Adipocyte (in vitro differentiated cells): ENCODE results near the gene SPDEF.

Experiments used
- DNase-seq: peaks from one replicate; pipeline ENCODE4 v3.0.0-alpha.2; 2015; ENCODE audit warnings: low read depth
- H3K27me3 ChIP-seq: replicated peaks from 2 replicates; pipeline ENCODE4 v1.7.0; 2013; ENCODE audit warnings: mild to moderate bottlenecking, low read length, moderate library complexity; ENCODE audit not compliant: control insufficient read depth, insufficient read depth
- H3K36me3 ChIP-seq: 2 replicates; pipeline ENCODE4 v1.7.0; 2013; ENCODE audit warnings: low read length, mild to moderate bottlenecking, moderate library complexity; ENCODE audit not compliant: control insufficient read depth, insufficient read depth, severe bottlenecking
- H3K4me1 ChIP-seq: 2 replicates; pipeline ENCODE4 v1.7.0; 2013; ENCODE audit warnings: mild to moderate bottlenecking, low read length, moderate library complexity; ENCODE audit not compliant: control insufficient read depth, insufficient read depth
- H3K4me3 ChIP-seq: 2 replicates; pipeline ENCODE4 v1.7.0; 2013; ENCODE audit warnings: mild to moderate bottlenecking, low read length, moderate library complexity
- H3K9ac ChIP-seq: 2 replicates; pipeline ENCODE4 v1.7.0; 2013; ENCODE audit warnings: mild to moderate bottlenecking, low read length, moderate library complexity
- H3K9me3 ChIP-seq: 2 replicates; pipeline ENCODE4 v1.7.0; 2013; ENCODE audit warnings: mild to moderate bottlenecking, low read length, moderate library complexity; ENCODE audit not compliant: control insufficient read depth

Gene SPDEF

DNA sequence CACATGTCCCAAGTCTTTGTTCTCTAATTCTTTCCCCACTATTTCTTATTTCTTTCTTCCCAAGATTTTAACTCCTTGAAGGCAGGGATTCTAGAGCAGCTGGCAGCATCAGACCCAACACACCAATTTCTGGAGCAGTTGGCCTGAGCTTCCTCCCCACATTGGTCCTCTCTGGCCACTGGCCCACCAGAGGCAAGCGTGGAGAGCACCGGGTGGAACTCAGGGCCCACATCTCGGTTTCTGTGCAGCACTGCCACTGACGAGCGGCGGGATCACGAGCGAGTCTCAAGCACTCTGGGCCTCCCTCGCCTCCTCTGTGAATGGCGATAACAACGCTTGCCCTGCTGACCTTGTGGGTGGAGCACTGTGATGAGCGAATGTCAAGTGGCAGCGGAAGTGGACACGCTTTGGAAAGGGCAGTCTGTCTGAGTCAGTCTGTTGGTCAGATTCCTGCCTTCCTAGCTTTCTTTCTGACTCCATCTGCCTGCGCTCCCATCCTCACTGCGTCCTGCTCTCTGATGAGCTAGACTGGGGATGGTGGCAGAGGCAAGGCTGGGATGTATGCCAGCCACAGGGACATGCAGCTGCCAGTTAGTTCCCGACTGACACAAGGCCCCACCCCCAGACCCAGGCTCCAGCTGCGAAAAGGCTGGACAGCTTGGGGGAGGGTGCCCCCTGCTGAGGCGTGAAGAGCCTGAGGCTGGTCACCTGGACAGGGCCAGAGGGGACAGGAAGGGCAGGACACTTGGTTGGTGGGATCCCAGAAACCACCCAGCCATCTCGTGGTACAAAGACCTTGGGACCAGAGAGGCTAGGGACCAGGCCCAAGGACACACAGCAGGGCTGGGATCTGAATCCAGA is 4.5 kb upstream of the SPDEF start:
- Histone ChIP-seq H3K36me3 (no peaks in the 10 kb centered on the region), H3K4me1 (no peaks in the 10 kb centered on the region), H3K4me3 (no peak overlapping the region), H3K27me3 (peaks cover 12% of the 10 kb centered on the region), H3K9me3 (peaks cover 10% of the 10 kb centered on the region), H3K9ac (no peak overlapping the region)
- DNase-seq = no peak

GRCh38 chr6:34559651-34560365 is 3.7 kb upstream of the SPDEF start:
- DNase-seq = no peak
- Histone ChIP-seq H3K36me3 (no peaks in the 10 kb centered on the region), H3K4me3 (no peak overlapping the region)

GRCh38 chr6:34558172-34558714 is 2.1 kb upstream of the SPDEF start:
- Histone ChIP-seq H3K9ac (no peak overlapping the region), H3K36me3 (no peaks in the 10 kb centered on the region), H3K27me3 (no peaks in the 10 kb centered on the region), H3K9me3 (peaks cover 10% of the 10 kb centered on the region), H3K4me3 (no peak overlapping the region), H3K4me1 (no peaks in the 10 kb centered on the region)
- no peak for DNase-seq

More at GRCh38 chr6:34559651-34560365, 3.7 kb upstream of the SPDEF start:
- Histone ChIP-seq H3K9me3 (peaks cover 10% of the 10 kb centered on the region), H3K9ac (no peak overlapping the region), H3K27me3 (peaks cover 7% of the 10 kb centered on the region), H3K4me1 (no peaks in the 10 kb centered on the region)

DNA sequence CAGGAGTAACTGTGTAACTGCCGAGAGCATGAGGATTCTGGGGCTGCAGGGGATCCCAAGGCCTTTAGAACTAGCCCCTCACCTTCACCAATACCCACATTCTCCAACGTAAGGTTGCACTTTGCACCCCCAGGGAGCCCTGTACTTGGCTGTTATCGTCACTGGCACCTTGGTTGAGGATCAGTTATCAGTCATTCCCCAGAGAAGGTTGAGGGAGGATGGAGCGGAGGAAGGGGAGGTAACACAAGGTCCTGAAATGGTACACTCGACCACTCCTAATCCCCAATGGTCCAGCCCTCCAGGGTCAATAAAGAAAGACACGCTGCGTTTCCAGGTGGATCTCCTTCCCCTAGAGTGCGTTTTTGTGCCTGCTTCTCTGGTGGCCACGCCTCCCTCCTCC is 1.1 kb upstream of the SPDEF start:
- H3K27me3 ChIP-seq = peaks cover 7% of the 10 kb centered on the region
- DNase-seq = no peak
- no peak overlapping the region for H3K4me3 ChIP-seq
- H3K36me3 ChIP-seq = no peaks in the 10 kb centered on the region
- H3K9me3 ChIP-seq = peaks cover 10% of the 10 kb centered on the region
- H3K4me1 ChIP-seq = no peaks in the 10 kb centered on the region
- no peak overlapping the region for H3K9ac ChIP-seq

DNA sequence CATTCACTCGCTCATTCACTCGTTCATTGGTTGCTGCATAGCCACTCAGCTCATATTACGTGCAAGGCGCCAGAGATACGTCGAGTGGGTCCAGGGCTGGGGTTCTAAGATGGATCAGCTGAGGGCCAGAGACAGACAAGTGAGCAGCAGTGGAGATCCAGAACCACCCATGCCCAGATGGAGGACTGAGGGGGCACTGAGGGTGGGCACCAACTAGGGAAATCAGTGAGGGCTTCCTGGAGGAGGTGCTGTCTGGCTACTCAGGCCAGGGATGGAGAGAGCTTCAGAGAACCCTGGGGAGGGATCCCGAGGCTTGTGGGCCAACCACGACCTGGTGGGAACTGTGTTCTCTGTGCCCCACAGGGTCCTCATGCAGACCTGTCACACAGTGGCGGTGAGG is 364 bp upstream of the SPDEF start:
- no peaks in the 10 kb centered on the region for H3K4me1 ChIP-seq
- DNase-seq = no peak
- peaks cover 8% of the 10 kb centered on the region for H3K27me3 ChIP-seq
- peaks cover 10% of the 10 kb centered on the region for H3K9me3 ChIP-seq
- no peak overlapping the region for H3K4me3 ChIP-seq
- no peak overlapping the region for H3K9ac ChIP-seq
- no peaks in the 10 kb centered on the region for H3K36me3 ChIP-seq

DNA sequence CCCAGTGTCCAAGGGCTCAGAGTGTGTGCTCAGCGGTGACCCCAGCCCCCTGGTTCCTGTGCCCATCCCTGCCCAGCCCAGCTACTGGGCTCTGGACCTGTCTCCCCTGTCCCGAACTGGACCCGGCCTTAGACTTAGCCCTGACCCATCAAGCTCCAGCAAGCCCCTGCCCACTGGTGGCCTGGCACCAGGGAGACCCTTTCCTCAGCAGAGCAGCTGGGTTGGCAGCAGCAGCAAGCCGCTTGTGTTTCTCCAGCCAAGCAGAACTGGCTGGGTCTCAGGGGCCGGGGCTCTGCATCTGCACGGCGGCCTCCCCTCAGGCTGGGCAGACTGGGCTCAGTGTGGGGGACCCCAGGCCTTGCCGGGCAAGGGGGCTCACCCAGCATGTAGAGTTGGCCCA is 801 bp downstream of the SPDEF start:
- H3K9ac ChIP-seq = no peak overlapping the region
- no peak for DNase-seq
- H3K4me3 ChIP-seq = no peak overlapping the region
- no peaks in the 10 kb centered on the region for H3K4me1 ChIP-seq
- H3K36me3 ChIP-seq = no peaks in the 10 kb centered on the region
- H3K9me3 ChIP-seq = peaks cover 10% of the 10 kb centered on the region
- peaks cover 16% of the 10 kb centered on the region for H3K27me3 ChIP-seq

DNA sequence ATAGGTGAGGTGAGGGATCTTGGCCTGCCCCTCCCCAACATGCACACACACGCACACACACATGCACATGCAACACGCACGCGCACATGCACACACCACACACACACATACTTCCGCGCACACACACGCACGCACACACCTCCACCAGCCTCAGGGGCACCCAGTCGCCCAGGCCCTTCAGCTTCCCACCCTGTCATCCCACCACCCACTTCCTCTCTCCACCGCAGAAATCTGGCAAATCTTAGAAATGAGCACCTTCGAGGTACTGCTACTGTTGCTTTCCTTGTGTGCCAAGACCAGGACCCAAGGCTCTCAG is 1.2 kb downstream of the SPDEF start:
- Histone ChIP-seq H3K9ac (no peak overlapping the region), H3K9me3 (peaks cover 10% of the 10 kb centered on the region), H3K27me3 (peaks cover 18% of the 10 kb centered on the region), H3K4me3 (no peak overlapping the region), H3K36me3 (no peaks in the 10 kb centered on the region), H3K4me1 (no peaks in the 10 kb centered on the region)
- no peak for DNase-seq

DNA sequence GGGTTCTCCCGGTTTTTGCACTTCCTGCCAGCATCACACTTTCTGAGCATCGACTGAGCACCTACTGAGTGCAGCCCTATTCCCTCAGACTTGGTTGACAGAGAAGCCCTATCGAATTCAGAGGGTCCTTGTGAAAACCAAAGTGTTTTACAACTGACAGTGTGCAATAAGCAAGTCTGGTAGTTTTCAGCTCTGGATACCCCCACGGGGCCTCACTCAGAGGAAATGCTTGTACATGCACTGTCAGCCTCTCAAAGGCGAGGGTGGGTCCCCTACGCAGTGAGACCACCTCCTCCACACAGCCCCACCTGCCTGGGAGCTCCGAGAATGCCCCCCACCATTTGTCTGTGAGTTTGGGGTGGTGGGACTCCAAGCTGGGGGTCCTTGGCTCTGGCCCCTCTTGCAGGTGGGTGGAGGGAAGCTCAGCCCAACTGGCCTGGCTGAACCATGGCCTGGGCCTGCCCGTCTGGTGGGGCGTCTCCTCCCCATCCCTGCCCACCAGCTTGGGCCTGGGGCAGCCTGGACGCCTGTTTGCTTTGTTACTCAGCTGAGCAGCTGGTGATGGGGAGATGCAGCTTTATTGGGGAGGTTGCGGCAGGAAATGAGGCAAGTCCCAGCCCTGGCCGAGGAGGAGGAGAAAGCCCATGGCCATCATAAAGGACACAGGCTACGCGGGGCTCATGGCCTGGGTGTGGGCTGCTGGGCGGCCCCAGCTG is 1.7 kb downstream of the SPDEF start:
- DNase-seq = no peak
- Histone ChIP-seq H3K4me3 (no peak overlapping the region), H3K9ac (no peak overlapping the region), H3K36me3 (no peaks in the 10 kb centered on the region), H3K27me3 (peaks cover 21% of the 10 kb centered on the region), H3K4me1 (no peaks in the 10 kb centered on the region), H3K9me3 (peaks cover 10% of the 10 kb centered on the region)

DNA sequence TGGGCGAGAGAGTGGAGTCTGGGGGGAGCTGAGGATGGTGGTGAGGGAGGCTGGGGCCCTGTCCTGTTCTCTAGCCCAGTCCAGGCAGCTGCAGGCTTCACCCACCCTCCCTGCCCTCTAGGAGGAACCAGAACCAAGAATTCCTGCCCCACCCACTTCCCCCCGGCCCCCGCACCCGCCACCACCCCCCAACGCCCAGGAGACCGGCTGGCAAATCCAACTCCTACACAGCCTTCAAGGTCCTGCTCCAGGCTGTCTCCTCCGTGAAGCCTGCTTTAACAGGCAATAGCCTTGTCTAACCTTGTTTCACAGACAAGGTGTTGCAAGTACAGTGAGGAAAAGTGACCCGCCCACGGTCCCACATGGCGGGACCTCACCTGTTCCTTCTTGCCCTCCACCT is 2.4 kb downstream of the SPDEF start:
- no peak overlapping the region for H3K9ac ChIP-seq
- peaks cover 8% of the 10 kb centered on the region for H3K9me3 ChIP-seq
- peaks cover 27% of the 10 kb centered on the region for H3K27me3 ChIP-seq
- no peaks in the 10 kb centered on the region for H3K36me3 ChIP-seq
- H3K4me3 ChIP-seq = no peak overlapping the region
- H3K4me1 ChIP-seq = no peaks in the 10 kb centered on the region
- DNase-seq = no peak

- Histone ChIP-seq H3K36me3 (no peaks in the 10 kb centered on the region), H3K27me3 (peaks cover 32% of the 10 kb centered on the region), H3K9me3 (peaks cover 2% of the 10 kb centered on the region), H3K4me1 (no peaks in the 10 kb centered on the region), H3K4me3 (no peak overlapping the region), H3K9ac (no peak overlapping the region)
- no peak for DNase-seq
These were observed 3.0 kb downstream of the SPDEF start for GRCh38 chr6:34553146-34553545.

- Histone ChIP-seq H3K27me3 (peaks cover 37% of the 10 kb centered on the region), H3K9ac (no peak overlapping the region), H3K4me1 (no peaks in the 10 kb centered on the region), H3K4me3 (no peak overlapping the region), H3K9me3 (no peaks in the 10 kb centered on the region), H3K36me3 (no peaks in the 10 kb centered on the region)
- no peak for DNase-seq
These were observed 3.5 kb downstream of the SPDEF start for GRCh38 chr6:34552620-34553019.
